ENCODE measurements around the gene ANKEF1. TPM values are rescaled to one million over a fixed set of nuclear protein-coding genes. Genes with fewer than 3 reads are reported as not detected.
"Not testable (repeated sequence)": the region's sequence is repeated elsewhere in the genome, so short reads cannot be mapped to it uniquely, and the experiment has no call there.

Gene ANKEF1
- total RNA-seq, 3 donors from 2014 or later: 3.6 to 13.1 (median 7.3) TPM

- TF ChIP-seq POLR2A (IDR thresholded peaks at IDR 0.05) (no peak), POLR2AphosphoS5 (IDR thresholded peaks at IDR 0.05) (no peak)
- TF ChIP-seq, protein P1, sequence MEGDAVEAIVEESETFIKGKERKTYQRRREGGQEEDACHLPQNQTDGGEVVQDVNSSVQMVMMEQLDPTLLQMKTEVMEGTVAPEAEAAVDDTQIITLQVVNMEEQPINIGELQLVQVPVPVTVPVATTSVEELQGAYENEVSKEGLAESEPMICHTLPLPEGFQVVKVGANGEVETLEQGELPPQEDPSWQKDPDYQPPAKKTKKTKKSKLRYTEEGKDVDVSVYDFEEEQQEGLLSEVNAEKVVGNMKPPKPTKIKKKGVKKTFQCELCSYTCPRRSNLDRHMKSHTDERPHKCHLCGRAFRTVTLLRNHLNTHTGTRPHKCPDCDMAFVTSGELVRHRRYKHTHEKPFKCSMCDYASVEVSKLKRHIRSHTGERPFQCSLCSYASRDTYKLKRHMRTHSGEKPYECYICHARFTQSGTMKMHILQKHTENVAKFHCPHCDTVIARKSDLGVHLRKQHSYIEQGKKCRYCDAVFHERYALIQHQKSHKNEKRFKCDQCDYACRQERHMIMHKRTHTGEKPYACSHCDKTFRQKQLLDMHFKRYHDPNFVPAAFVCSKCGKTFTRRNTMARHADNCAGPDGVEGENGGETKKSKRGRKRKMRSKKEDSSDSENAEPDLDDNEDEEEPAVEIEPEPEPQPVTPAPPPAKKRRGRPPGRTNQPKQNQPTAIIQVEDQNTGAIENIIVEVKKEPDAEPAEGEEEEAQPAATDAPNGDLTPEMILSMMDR (IDR thresholded peaks at IDR 0.05): no peak
- no peak for DNase-seq (ENCODE audit: low spot score in 2 of 2)
- Histone ChIP-seq H3K27ac (no peak overlapping the region), H3K4me3 (no peak overlapping the region), H3K27me3 (no peaks in the 10 kb centered on the region), H3K4me1 (no peaks in the 10 kb centered on the region), H3K36me3 (no peaks in the 10 kb centered on the region), H3K9me3 (no peaks in the 10 kb centered on the region)
- intact Hi-C loops (cut with DNase I; ENCODE audit: low total_unique reads): no loop called here
These were observed 20.4 kb upstream of the ANKEF1 start for GRCh38 chr20:10014431-10014830.

- Histone ChIP-seq H3K4me1 (no peaks in the 10 kb centered on the region), H3K27ac (no peak overlapping the region), H3K9me3 (no peaks in the 10 kb centered on the region), H3K27me3 (no peaks in the 10 kb centered on the region), H3K4me3 (no peak overlapping the region), H3K36me3 (no peaks in the 10 kb centered on the region)
- TF ChIP-seq POLR2AphosphoS5 (IDR thresholded peaks at IDR 0.05): no peak
- TF ChIP-seq POLR2A (IDR thresholded peaks at IDR 0.05): no peak
- TF ChIP-seq, protein P1 (IDR thresholded peaks at IDR 0.05): no peak
- intact Hi-C loops (cut with DNase I; ENCODE audit: low total_unique reads): no loop called here
- no peak for DNase-seq (ENCODE audit: low spot score in 2 of 2)
These were observed 13.8 kb upstream of the ANKEF1 start for GRCh38 chr20:10020937-10021336.

GRCh38 chr20:10022625-10023024 is 12.2 kb upstream of the ANKEF1 start:
- no peak overlapping the region for H3K4me3 ChIP-seq
- TF ChIP-seq POLR2AphosphoS5 (IDR thresholded peaks at IDR 0.05): no peak
- TF ChIP-seq, protein P1 (IDR thresholded peaks at IDR 0.05): no peak
- TF ChIP-seq POLR2A (IDR thresholded peaks at IDR 0.05): no peak
- H3K4me1 ChIP-seq: no peaks in the 10 kb centered on the region
- DNase-seq (ENCODE audit: low spot score in 2 of 2): no peak
- intact Hi-C loops (cut with DNase I; ENCODE audit: low total_unique reads): no loop called here
- no peaks in the 10 kb centered on the region for H3K9me3 ChIP-seq
- no peak overlapping the region for H3K27ac ChIP-seq
- no peaks in the 10 kb centered on the region for H3K27me3 ChIP-seq
- no peaks in the 10 kb centered on the region for H3K36me3 ChIP-seq

DNA sequence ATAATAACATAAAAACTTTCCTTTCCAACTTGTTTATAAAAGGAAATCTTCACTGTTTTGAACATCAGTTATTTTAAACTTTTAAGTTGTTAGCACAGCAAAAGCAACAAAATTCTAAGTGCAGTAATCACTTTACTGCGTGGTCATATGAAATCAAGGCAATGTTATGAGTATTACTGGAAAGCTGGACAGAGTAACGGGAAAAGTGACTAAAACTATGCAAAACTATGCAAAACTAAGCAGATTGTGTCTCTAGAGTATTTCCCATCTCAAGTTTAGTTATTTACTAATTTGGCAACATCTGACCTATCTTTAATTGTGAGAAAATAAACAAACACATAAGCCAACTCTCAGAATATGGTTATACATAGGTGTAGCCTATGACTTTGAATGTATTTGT is 10.9 kb upstream of the ANKEF1 start:
- no peak for DNase-seq (ENCODE audit: low spot score in 2 of 2)
- Histone ChIP-seq H3K9me3 (no peaks in the 10 kb centered on the region), H3K27ac (no peak overlapping the region), H3K27me3 (no peaks in the 10 kb centered on the region), H3K36me3 (no peaks in the 10 kb centered on the region), H3K4me1 (no peaks in the 10 kb centered on the region), H3K4me3 (no peak overlapping the region)
- intact Hi-C loops (cut with DNase I; ENCODE audit: low total_unique reads): no loop called here
- TF ChIP-seq POLR2AphosphoS5 (IDR thresholded peaks at IDR 0.05) (no peak), POLR2A (IDR thresholded peaks at IDR 0.05) (no peak)
- TF ChIP-seq, protein P1 (IDR thresholded peaks at IDR 0.05): no peak

- H3K4me3 ChIP-seq; H3K27ac ChIP-seq; H3K27me3 ChIP-seq; H3K36me3 ChIP-seq; DNase-seq (ENCODE audit: low spot score in 2 of 2); H3K4me1 ChIP-seq; H3K9me3 ChIP-seq; intact Hi-C loops (cut with DNase I; ENCODE audit: low total_unique reads): not testable (repeated sequence)
These were observed 3.2 kb upstream of the ANKEF1 start for GRCh38 chr20:10031451-10032215.

- H3K4me3 ChIP-seq; H3K9me3 ChIP-seq; H3K27me3 ChIP-seq; DNase-seq (ENCODE audit: low spot score in 2 of 2); intact Hi-C loops (cut with DNase I; ENCODE audit: low total_unique reads); H3K36me3 ChIP-seq; H3K27ac ChIP-seq; H3K4me1 ChIP-seq: not testable (repeated sequence)
These were observed 2.5 kb upstream of the ANKEF1 start for GRCh38 chr20:10032269-10032668.
